ENCODE measurements around the gene ICA1L.

GRCh38 chr2:202760848-202761247, 110.7 kb downstream of the ICA1L start:
- TF ChIP-seq, protein P1, sequence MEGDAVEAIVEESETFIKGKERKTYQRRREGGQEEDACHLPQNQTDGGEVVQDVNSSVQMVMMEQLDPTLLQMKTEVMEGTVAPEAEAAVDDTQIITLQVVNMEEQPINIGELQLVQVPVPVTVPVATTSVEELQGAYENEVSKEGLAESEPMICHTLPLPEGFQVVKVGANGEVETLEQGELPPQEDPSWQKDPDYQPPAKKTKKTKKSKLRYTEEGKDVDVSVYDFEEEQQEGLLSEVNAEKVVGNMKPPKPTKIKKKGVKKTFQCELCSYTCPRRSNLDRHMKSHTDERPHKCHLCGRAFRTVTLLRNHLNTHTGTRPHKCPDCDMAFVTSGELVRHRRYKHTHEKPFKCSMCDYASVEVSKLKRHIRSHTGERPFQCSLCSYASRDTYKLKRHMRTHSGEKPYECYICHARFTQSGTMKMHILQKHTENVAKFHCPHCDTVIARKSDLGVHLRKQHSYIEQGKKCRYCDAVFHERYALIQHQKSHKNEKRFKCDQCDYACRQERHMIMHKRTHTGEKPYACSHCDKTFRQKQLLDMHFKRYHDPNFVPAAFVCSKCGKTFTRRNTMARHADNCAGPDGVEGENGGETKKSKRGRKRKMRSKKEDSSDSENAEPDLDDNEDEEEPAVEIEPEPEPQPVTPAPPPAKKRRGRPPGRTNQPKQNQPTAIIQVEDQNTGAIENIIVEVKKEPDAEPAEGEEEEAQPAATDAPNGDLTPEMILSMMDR (IDR thresholded peaks at IDR 0.05; ENCODE audit: insufficient read depth, low read length, poor library complexity, severe bottlenecking) = no peak
- no peak for TF ChIP-seq EZH2phosphoT487 (conservative IDR thresholded peaks at IDR 0.05; ENCODE audit: low read length)

Measured in SU-DHL-6 (cell line).